Measurements from ENCODE around the gene ZNF486. TPM values are rescaled to one million over a fixed set of nuclear protein-coding genes. Genes with fewer than 3 reads are reported as not detected.
A peak's percentile ranks its signal among the peaks of the same experiment; 100 is the strongest.
"Not testable (repeated sequence)": the region's sequence is repeated elsewhere in the genome, so short reads cannot be mapped to it uniquely, and the experiment has no call there.

ZNF486 gene
- total RNA-seq, 2 experiments from 2014 or later, result 16.1 to 18.1 TPM

GRCh38 chr19:20165971-20166592 lies 932 bp upstream of the ZNF486 start:
- Mint-ChIP-seq H3K9me3 (ENCODE audit: low read depth) (peaks cover 11% of the 10 kb centered on the region), H3K36me3 (ENCODE audit: low read depth) (peaks cover 49% of the 10 kb centered on the region)
- POLR2A ChIA-PET, result interaction anchor here (0.8 to 1.4 kb wide), 4 partner anchors 25 to 265 kb away, joined by 4 to 5 read pairs (median 4); partner anchors contain the start of genes ZNF90 and ZNF93

GRCh38 chr19:20167651-20168122 lies 673 bp downstream of the ZNF486 start:
- DNase-seq (no peak), ATAC-seq (no peak)
- POLR2A ChIA-PET, result interaction anchor here (0.6 to 1.4 kb wide), 11 partner anchors 9 to 1535 kb away, joined by 3 to 7 read pairs (median 4); partner anchors contain the start of genes ZNF429, ZNF506, ZNF682 and ZNF90
- H3K27me3 Mint-ChIP-seq, result no peaks in the 10 kb centered on the region
- peaks cover 29% of the 10 kb centered on the region for H3K4me1 Mint-ChIP-seq
- H3K36me3 Mint-ChIP-seq (ENCODE audit: low read depth), result peaks cover 65% of the 10 kb centered on the region
- intact Hi-C loops (cut with DNase I, micrococcal nuclease), result loop anchor here (1.0 to 2.0 kb wide), 8 partner anchors 71 to 853 kb away; partner anchors contain the start of genes ZNF430 (in 1 of the 2), ZNF682 (in 1 of the 2) and ZNF93 (in 1 of the 2)
- peaks cover 9% of the 10 kb centered on the region for H3K9me3 Mint-ChIP-seq (ENCODE audit: low read depth)
- H3K27ac Mint-ChIP-seq, result peak overlapping the region; percentile 97
- H3K4me3 Mint-ChIP-seq, result peak overlapping the region; percentile 99
- CTCF ChIA-PET, result interaction anchor here (1.6 kb wide), 1 partner anchor 170 kb away, joined by 8 read pairs; no protein-coding TSS in a partner anchor

More at GRCh38 chr19:20165971-20166592, 932 bp upstream of the ZNF486 start:
- intact Hi-C loops (cut with DNase I, micrococcal nuclease), result loop anchor here (2.0 kb wide), 4 partner anchors 73 to 265 kb away; partner anchors contain the start of gene ZNF93 (in 1 of the 2)
- ATAC-seq (no peak), DNase-seq (peak; percentile 10)
- no peak overlapping the region for H3K27ac Mint-ChIP-seq
- no peaks in the 10 kb centered on the region for H3K27me3 Mint-ChIP-seq
- peaks cover 31% of the 10 kb centered on the region for H3K4me1 Mint-ChIP-seq
- CTCF ChIA-PET, result interaction anchor here (0.6 to 1.6 kb wide), 3 partner anchors 108 to 827 kb away, joined by 3 to 8 read pairs (median 7); no protein-coding TSS in a partner anchor
- H3K4me3 Mint-ChIP-seq, result no peak overlapping the region

- intact Hi-C loops (cut with DNase I, micrococcal nuclease), result no loop called here
- H3K27me3 Mint-ChIP-seq, result no peaks in the 10 kb centered on the region
- DNase-seq, result no peak
- H3K36me3 Mint-ChIP-seq (ENCODE audit: low read depth), result peaks cover 77% of the 10 kb centered on the region
- H3K9me3 Mint-ChIP-seq (ENCODE audit: low read depth), result peaks cover 10% of the 10 kb centered on the region
- CTCF ChIA-PET, result interaction anchor here (0.6 kb wide), 1 partner anchor 222 kb away, joined by 3 read pairs; no protein-coding TSS in a partner anchor
- no peak overlapping the region for H3K4me3 Mint-ChIP-seq
- ATAC-seq, result no peak
- POLR2A ChIA-PET, result no interaction called here
- H3K4me1 Mint-ChIP-seq, result peaks cover 20% of the 10 kb centered on the region
- H3K27ac Mint-ChIP-seq, result no peak overlapping the region
Measured at GRCh38 chr19:20171285-20171684, 4.3 kb downstream of the ZNF486 start.

GRCh38 chr19:20175848-20176247 lies 8.8 kb downstream of the ZNF486 start:
- POLR2A ChIA-PET; CTCF ChIA-PET; H3K4me3 Mint-ChIP-seq; intact Hi-C loops (cut with DNase I, micrococcal nuclease); H3K27me3 Mint-ChIP-seq; H3K27ac Mint-ChIP-seq; ATAC-seq; H3K4me1 Mint-ChIP-seq; DNase-seq: not testable (repeated sequence)
- Mint-ChIP-seq H3K36me3 (ENCODE audit: low read depth) (peaks cover 77% of the 10 kb centered on the region), H3K9me3 (ENCODE audit: low read depth) (peaks cover 16% of the 10 kb centered on the region)

GRCh38 chr19:20179956-20180355 lies 12.9 kb downstream of the ZNF486 start:
- H3K4me3 Mint-ChIP-seq; H3K9me3 Mint-ChIP-seq (ENCODE audit: low read depth); DNase-seq; ATAC-seq; H3K27ac Mint-ChIP-seq; intact Hi-C loops (cut with DNase I, micrococcal nuclease); POLR2A ChIA-PET; H3K4me1 Mint-ChIP-seq; H3K27me3 Mint-ChIP-seq: not testable (repeated sequence)
- H3K36me3 Mint-ChIP-seq (ENCODE audit: low read depth), result peaks cover 48% of the 10 kb centered on the region
- CTCF ChIA-PET, result interaction anchor here (1.2 kb wide), 1 partner anchor 183 kb away, joined by 3 read pairs; no protein-coding TSS in a partner anchor

- H3K9me3 Mint-ChIP-seq (ENCODE audit: low read depth), result peaks cover 5% of the 10 kb centered on the region
- no peak overlapping the region for H3K27ac Mint-ChIP-seq
- intact Hi-C loops (cut with DNase I, micrococcal nuclease), result no loop called here
- H3K27me3 Mint-ChIP-seq, result no peaks in the 10 kb centered on the region
- DNase-seq, result no peak
- ChIA-PET POLR2A (interaction anchor here (1.2 kb wide), 1 partner anchor 15 kb away, joined by 3 read pairs; the partner anchor contains the start of gene ZNF486), CTCF (no interaction called here)
- peaks cover 45% of the 10 kb centered on the region for H3K36me3 Mint-ChIP-seq (ENCODE audit: low read depth)
- peaks cover 4% of the 10 kb centered on the region for H3K4me1 Mint-ChIP-seq
- no peak for ATAC-seq
- no peak overlapping the region for H3K4me3 Mint-ChIP-seq
Measured at GRCh38 chr19:20182222-20182785, 15.3 kb downstream of the ZNF486 start.

- intact Hi-C loops (cut with DNase I, micrococcal nuclease), result no loop called here
- ChIA-PET CTCF (interaction anchor here (0.6 kb wide), 1 partner anchor 278 kb away, joined by 3 read pairs; no protein-coding TSS in a partner anchor), POLR2A (no interaction called here)
- no peak overlapping the region for H3K4me3 Mint-ChIP-seq
- H3K36me3 Mint-ChIP-seq (ENCODE audit: low read depth), result peaks cover 54% of the 10 kb centered on the region
- H3K27ac Mint-ChIP-seq, result no peak overlapping the region
- H3K9me3 Mint-ChIP-seq (ENCODE audit: low read depth), result peaks cover 5% of the 10 kb centered on the region
- ATAC-seq, result no peak
- no peaks in the 10 kb centered on the region for H3K4me1 Mint-ChIP-seq
- no peak for DNase-seq
- no peaks in the 10 kb centered on the region for H3K27me3 Mint-ChIP-seq
Measured at GRCh38 chr19:20186174-20186573, 19.2 kb downstream of the ZNF486 start.

GRCh38 chr19:20197747-20198146 lies 30.7 kb downstream of the ZNF486 start:
- intact Hi-C loops (cut with DNase I, micrococcal nuclease), result no loop called here
- DNase-seq (no peak), ATAC-seq (no peak)
- Mint-ChIP-seq H3K27me3 (no peaks in the 10 kb centered on the region), H3K27ac (no peak overlapping the region), H3K4me1 (no peaks in the 10 kb centered on the region), H3K4me3 (no peak overlapping the region), H3K9me3 (ENCODE audit: low read depth) (peaks cover 25% of the 10 kb centered on the region), H3K36me3 (ENCODE audit: low read depth) (peaks cover 62% of the 10 kb centered on the region)
- ChIA-PET CTCF (no interaction called here), POLR2A (no interaction called here)

- DNase-seq, result no peak
- ChIA-PET POLR2A (no interaction called here), CTCF (no interaction called here)
- no peaks in the 10 kb centered on the region for H3K27me3 Mint-ChIP-seq
- H3K4me1 Mint-ChIP-seq, result no peaks in the 10 kb centered on the region
- intact Hi-C loops (cut with DNase I, micrococcal nuclease), result no loop called here
- H3K36me3 Mint-ChIP-seq (ENCODE audit: low read depth), result peaks cover 16% of the 10 kb centered on the region
- H3K9me3 Mint-ChIP-seq (ENCODE audit: low read depth), result peaks cover 18% of the 10 kb centered on the region
- no peak overlapping the region for H3K27ac Mint-ChIP-seq
- no peak for ATAC-seq
- H3K4me3 Mint-ChIP-seq, result no peak overlapping the region
Measured at GRCh38 chr19:20209051-20209450, 42.0 kb downstream of the ZNF486 start.

GRCh38 chr19:20214366-20214765 lies 47.4 kb downstream of the ZNF486 start:
- ATAC-seq; POLR2A ChIA-PET; H3K4me3 Mint-ChIP-seq; H3K4me1 Mint-ChIP-seq; H3K27me3 Mint-ChIP-seq; DNase-seq; CTCF ChIA-PET; intact Hi-C loops (cut with DNase I, micrococcal nuclease); H3K27ac Mint-ChIP-seq: not testable (repeated sequence)
- Mint-ChIP-seq H3K36me3 (ENCODE audit: low read depth) (peaks cover 29% of the 10 kb centered on the region), H3K9me3 (ENCODE audit: low read depth) (peaks cover 10% of the 10 kb centered on the region)

- H3K27ac Mint-ChIP-seq; DNase-seq; POLR2A ChIA-PET; intact Hi-C loops (cut with DNase I, micrococcal nuclease); CTCF ChIA-PET; H3K4me3 Mint-ChIP-seq; ATAC-seq; H3K27me3 Mint-ChIP-seq; H3K4me1 Mint-ChIP-seq: not testable (repeated sequence)
- H3K36me3 Mint-ChIP-seq (ENCODE audit: low read depth), result peaks cover 31% of the 10 kb centered on the region
- peaks cover 19% of the 10 kb centered on the region for H3K9me3 Mint-ChIP-seq (ENCODE audit: low read depth)
Measured at GRCh38 chr19:20221605-20222004, 54.6 kb downstream of the ZNF486 start.

Measured in activated CD4-positive, alpha-beta T cell treated with anti-CD3 and anti-CD28 coated beads for 36 hours (primary cell).